Measurements from ENCODE around the gene ARRB1. TPM values are rescaled to one million over a fixed set of nuclear protein-coding genes. Genes with fewer than 3 reads are reported as not detected.
A peak's percentile ranks its signal among the peaks of the same experiment; 100 is the strongest.

Gene ARRB1
- total RNA-seq, 1 experiment from 2014 or later: 90.1 TPM

DNA sequence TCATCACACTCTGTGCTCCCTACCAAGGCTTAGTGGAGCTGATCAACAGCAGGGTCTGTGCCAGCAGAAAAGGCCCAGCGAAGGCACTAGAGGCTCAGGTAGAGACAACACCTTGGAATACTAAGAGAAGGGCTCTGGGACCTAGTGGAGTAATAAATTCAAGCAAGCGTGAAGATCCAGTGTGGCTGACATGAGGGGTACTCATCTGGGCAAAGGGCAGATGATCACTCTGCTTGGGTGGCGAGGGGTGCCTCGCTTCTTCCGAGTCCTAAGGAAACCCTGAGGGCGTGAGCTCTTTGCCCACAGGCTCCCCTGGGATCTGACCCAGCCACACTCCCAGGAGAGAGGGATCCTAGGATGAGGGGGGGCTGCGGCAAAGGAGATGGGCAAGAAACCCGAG lies 114.4 kb downstream of the ARRB1 start:
- peaks cover 25% of the 10 kb centered on the region for H3K4me1 Mint-ChIP-seq
- DNase-seq (ENCODE audit: low spot score) (no peak), ATAC-seq (no peak)
- CTCF ChIA-PET: interaction anchor here (0.6 to 7.6 kb wide), 6 partner anchors 12 to 295 kb away, joined by 3 to 70 read pairs (median 12); no protein-coding TSS in a partner anchor
- POLR2A ChIA-PET: interaction anchor here (1.7 kb wide), 1 partner anchor 13 kb away, joined by 3 read pairs; no protein-coding TSS in a partner anchor
- TF ChIP-seq SOX15 (CRISPR knock-in tag; IDR thresholded peaks at IDR 0.05) (no peak), RELA (CRISPR knock-in tag; IDR thresholded peaks at IDR 0.05; ENCODE audit: borderline replicate concordance) (no peak), FOXJ3 (CRISPR knock-in tag; IDR thresholded peaks at IDR 0.05; ENCODE audit: borderline replicate concordance) (no peak), OVOL2 (CRISPR knock-in tag; IDR thresholded peaks at IDR 0.05; ENCODE audit: borderline replicate concordance) (no peak)
- TF ChIP-seq, protein P1, sequence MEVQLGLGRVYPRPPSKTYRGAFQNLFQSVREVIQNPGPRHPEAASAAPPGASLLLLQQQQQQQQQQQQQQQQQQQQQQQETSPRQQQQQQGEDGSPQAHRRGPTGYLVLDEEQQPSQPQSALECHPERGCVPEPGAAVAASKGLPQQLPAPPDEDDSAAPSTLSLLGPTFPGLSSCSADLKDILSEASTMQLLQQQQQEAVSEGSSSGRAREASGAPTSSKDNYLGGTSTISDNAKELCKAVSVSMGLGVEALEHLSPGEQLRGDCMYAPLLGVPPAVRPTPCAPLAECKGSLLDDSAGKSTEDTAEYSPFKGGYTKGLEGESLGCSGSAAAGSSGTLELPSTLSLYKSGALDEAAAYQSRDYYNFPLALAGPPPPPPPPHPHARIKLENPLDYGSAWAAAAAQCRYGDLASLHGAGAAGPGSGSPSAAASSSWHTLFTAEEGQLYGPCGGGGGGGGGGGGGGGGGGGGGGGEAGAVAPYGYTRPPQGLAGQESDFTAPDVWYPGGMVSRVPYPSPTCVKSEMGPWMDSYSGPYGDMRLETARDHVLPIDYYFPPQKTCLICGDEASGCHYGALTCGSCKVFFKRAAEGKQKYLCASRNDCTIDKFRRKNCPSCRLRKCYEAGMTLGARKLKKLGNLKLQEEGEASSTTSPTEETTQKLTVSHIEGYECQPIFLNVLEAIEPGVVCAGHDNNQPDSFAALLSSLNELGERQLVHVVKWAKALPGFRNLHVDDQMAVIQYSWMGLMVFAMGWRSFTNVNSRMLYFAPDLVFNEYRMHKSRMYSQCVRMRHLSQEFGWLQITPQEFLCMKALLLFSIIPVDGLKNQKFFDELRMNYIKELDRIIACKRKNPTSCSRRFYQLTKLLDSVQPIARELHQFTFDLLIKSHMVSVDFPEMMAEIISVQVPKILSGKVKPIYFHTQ (CRISPR knock-in tag; IDR thresholded peaks at IDR 0.05): no peak
- H3K27ac Mint-ChIP-seq: no peak overlapping the region
- peaks cover 35% of the 10 kb centered on the region for H3K27me3 Mint-ChIP-seq (ENCODE audit: low read depth)
- H3K4me3 Mint-ChIP-seq: no peak overlapping the region
- H3K9me3 Mint-ChIP-seq: no peaks in the 10 kb centered on the region
- no peaks in the 10 kb centered on the region for H3K36me3 Mint-ChIP-seq

DNA sequence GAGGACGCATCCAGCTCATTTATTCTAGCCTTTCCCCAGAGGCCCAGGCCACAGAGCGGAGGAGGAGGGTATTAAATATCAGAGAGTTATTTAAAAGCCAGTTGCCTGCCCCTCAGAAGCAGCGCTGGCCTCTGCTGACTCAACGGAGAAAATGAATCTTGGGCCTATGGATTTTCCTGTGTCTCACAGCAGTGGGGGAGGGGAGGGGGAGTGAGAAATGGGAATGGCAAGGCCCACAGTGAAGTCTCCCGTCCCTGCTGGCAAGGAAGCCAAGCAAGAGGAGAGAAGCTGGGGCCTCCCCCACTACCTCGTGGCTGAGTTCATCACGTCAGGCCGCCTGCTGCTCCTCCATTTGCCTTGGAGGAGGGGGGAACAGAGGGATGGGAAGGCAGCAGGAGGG lies 115.4 kb downstream of the ARRB1 start:
- CTCF ChIA-PET: interaction anchor here (1.9 to 7.6 kb wide), 5 partner anchors 12 to 96 kb away, joined by 8 to 70 read pairs (median 13); no protein-coding TSS in a partner anchor
- no peak for TF ChIP-seq TEAD1 (CRISPR knock-in tag; IDR thresholded peaks at IDR 0.05)
- no peak overlapping the region for H3K27ac Mint-ChIP-seq
- ATAC-seq (no peak), DNase-seq (ENCODE audit: low spot score) (peak; percentile 26)
- POLR2A ChIA-PET: interaction anchor here (1.4 to 1.7 kb wide), 2 partner anchors 12 to 22 kb away, joined by 3 read pairs; no protein-coding TSS in a partner anchor
- H3K9me3 Mint-ChIP-seq: no peaks in the 10 kb centered on the region
- no peaks in the 10 kb centered on the region for H3K36me3 Mint-ChIP-seq
- H3K27me3 Mint-ChIP-seq (ENCODE audit: low read depth): peaks cover 33% of the 10 kb centered on the region
- peaks cover 25% of the 10 kb centered on the region for H3K4me1 Mint-ChIP-seq
- no peak overlapping the region for H3K4me3 Mint-ChIP-seq

DNA sequence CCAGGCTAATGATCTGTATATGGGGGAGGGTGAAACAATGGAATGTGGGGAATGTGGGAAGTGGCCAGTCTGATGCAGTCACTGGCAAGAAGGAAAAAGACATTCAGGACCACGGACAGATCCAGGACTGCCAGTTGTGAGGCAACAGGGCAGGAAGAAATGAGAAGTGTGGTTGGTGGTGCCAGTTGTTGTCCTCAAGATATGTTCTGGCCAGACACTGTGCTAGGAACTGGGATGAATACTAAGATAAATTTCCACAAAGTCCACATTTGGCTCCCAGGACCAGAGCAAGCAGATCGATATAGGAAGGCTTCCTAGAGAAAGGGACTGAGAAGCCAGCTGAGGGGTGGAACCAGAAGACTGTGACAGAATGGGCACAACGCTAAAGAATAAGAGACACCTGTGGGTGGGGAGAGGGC lies 117.7 kb downstream of the ARRB1 start:
- H3K27me3 Mint-ChIP-seq (ENCODE audit: low read depth): peaks cover 16% of the 10 kb centered on the region
- CTCF ChIA-PET: interaction anchor here (1.1 to 4.6 kb wide), 4 partner anchors 7 to 90 kb away, joined by 3 to 27 read pairs (median 12); partner anchors contain the start of gene TPBGL
- TF ChIP-seq, protein P2, sequence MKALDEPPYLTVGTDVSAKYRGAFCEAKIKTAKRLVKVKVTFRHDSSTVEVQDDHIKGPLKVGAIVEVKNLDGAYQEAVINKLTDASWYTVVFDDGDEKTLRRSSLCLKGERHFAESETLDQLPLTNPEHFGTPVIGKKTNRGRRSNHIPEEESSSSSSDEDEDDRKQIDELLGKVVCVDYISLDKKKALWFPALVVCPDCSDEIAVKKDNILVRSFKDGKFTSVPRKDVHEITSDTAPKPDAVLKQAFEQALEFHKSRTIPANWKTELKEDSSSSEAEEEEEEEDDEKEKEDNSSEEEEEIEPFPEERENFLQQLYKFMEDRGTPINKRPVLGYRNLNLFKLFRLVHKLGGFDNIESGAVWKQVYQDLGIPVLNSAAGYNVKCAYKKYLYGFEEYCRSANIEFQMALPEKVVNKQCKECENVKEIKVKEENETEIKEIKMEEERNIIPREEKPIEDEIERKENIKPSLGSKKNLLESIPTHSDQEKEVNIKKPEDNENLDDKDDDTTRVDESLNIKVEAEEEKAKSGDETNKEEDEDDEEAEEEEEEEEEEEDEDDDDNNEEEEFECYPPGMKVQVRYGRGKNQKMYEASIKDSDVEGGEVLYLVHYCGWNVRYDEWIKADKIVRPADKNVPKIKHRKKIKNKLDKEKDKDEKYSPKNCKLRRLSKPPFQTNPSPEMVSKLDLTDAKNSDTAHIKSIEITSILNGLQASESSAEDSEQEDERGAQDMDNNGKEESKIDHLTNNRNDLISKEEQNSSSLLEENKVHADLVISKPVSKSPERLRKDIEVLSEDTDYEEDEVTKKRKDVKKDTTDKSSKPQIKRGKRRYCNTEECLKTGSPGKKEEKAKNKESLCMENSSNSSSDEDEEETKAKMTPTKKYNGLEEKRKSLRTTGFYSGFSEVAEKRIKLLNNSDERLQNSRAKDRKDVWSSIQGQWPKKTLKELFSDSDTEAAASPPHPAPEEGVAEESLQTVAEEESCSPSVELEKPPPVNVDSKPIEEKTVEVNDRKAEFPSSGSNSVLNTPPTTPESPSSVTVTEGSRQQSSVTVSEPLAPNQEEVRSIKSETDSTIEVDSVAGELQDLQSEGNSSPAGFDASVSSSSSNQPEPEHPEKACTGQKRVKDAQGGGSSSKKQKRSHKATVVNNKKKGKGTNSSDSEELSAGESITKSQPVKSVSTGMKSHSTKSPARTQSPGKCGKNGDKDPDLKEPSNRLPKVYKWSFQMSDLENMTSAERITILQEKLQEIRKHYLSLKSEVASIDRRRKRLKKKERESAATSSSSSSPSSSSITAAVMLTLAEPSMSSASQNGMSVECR (CRISPR knock-in tag; IDR thresholded peaks at IDR 0.05; ENCODE audit: borderline replicate concordance): 0 out of 2 replicates have a peak, but pooled peaks have one; percentile 32
- TF ChIP-seq NFE2L1 (CRISPR knock-in tag; IDR thresholded peaks at IDR 0.05) (0 out of 2 replicates have a peak, but pooled peaks have one; percentile 44), GABPB1 (CRISPR knock-in tag; IDR thresholded peaks at IDR 0.05) (0 out of 2 replicates have a peak, but pooled peaks have one; percentile 20), CREB1 (CRISPR knock-in tag; IDR thresholded peaks at IDR 0.05) (peak; percentile 55; the same call in 1 of the 2 replicates), SMAD3 (CRISPR knock-in tag; IDR thresholded peaks at IDR 0.05; ENCODE audit: borderline replicate concordance) (peak; percentile 72; the same call in 1 of the 2 replicates), FOXJ3 (CRISPR knock-in tag; IDR thresholded peaks at IDR 0.05; ENCODE audit: borderline replicate concordance) (no peak), ESRRA (CRISPR knock-in tag; IDR thresholded peaks at IDR 0.05; ENCODE audit: borderline replicate concordance) (0 out of 2 replicates have a peak, but pooled peaks have one; percentile 55), FOXK1 (CRISPR knock-in tag; IDR thresholded peaks at IDR 0.05) (no peak), RELA (CRISPR knock-in tag; IDR thresholded peaks at IDR 0.05; ENCODE audit: borderline replicate concordance) (no peak), TEAD1 (CRISPR knock-in tag; IDR thresholded peaks at IDR 0.05) (peak; percentile 97), ELF4 (CRISPR knock-in tag; IDR thresholded peaks at IDR 0.05; ENCODE audit: low read depth) (no peak)
- TF ChIP-seq, protein P3, sequence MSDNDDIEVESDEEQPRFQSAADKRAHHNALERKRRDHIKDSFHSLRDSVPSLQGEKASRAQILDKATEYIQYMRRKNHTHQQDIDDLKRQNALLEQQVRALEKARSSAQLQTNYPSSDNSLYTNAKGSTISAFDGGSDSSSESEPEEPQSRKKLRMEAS (CRISPR knock-in tag; IDR thresholded peaks at IDR 0.05): no peak
- TF ChIP-seq, protein P4, sequence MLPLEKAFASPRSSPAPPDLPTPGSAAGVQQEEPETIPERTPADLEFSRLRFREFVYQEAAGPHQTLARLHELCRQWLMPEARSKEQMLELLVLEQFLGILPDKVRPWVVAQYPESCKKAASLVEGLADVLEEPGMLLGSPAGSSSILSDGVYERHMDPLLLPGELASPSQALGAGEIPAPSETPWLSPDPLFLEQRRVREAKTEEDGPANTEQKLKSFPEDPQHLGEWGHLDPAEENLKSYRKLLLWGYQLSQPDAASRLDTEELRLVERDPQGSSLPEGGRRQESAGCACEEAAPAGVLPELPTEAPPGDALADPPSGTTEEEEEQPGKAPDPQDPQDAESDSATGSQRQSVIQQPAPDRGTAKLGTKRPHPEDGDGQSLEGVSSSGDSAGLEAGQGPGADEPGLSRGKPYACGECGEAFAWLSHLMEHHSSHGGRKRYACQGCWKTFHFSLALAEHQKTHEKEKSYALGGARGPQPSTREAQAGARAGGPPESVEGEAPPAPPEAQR (CRISPR knock-in tag; IDR thresholded peaks at IDR 0.05): no peak
- TF ChIP-seq, protein P5, sequence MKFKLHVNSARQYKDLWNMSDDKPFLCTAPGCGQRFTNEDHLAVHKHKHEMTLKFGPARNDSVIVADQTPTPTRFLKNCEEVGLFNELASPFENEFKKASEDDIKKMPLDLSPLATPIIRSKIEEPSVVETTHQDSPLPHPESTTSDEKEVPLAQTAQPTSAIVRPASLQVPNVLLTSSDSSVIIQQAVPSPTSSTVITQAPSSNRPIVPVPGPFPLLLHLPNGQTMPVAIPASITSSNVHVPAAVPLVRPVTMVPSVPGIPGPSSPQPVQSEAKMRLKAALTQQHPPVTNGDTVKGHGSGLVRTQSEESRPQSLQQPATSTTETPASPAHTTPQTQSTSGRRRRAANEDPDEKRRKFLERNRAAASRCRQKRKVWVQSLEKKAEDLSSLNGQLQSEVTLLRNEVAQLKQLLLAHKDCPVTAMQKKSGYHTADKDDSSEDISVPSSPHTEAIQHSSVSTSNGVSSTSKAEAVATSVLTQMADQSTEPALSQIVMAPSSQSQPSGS (CRISPR knock-in tag; IDR thresholded peaks at IDR 0.05; ENCODE audit: borderline replicate concordance, low read depth): no peak
- TF ChIP-seq, protein P6, sequence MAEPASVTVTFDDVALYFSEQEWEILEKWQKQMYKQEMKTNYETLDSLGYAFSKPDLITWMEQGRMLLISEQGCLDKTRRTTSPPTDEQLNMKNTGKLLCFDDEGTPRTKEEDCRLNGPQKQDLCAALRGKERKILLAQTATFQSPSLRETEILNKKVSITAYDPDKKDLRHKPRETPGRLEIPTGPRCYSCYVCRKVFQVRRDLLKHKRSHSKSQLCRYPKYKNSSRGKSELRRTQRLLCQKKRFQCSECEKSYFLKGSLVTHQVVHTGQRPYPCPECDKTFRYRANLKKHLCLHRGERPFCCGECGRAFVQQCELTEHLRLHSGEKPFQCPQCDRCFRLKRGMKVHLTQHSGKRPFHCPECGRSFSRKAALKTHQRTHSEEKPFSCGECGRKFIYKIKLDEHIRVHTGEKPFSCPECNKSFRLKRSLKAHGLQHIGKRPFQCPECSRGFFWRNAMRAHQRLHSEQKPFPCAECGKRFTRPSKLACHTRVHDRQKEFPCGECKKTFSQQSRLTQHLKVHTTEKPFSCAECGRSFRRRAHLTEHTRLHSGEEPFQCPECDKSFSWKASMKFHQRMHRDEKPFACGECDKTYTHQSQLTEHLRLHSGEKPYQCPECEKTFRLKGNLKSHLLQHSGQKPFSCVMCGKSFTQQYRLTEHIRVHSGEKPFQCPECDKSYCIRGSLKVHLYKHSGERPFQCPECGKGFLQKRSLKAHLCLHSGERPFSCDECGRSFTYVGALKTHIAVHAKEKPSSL (CRISPR knock-in tag; conservative IDR thresholded peaks at IDR 0.05): no peak

More for the DNA sequence above, 117.7 kb downstream of the ARRB1 start:
- Mint-ChIP-seq H3K4me3 (no peak overlapping the region), H3K9me3 (no peaks in the 10 kb centered on the region; the same call in 1 of the 2 replicates), H3K4me1 (peaks cover 14% of the 10 kb centered on the region), H3K27ac (no peak overlapping the region), H3K36me3 (no peaks in the 10 kb centered on the region)
- peak; percentile 88 for ATAC-seq
- POLR2A ChIA-PET: no interaction called here
- DNase-seq (ENCODE audit: low spot score): peak; percentile 71
